ENCODE measurements around the gene POU2F1. TPM values are rescaled to one million over a fixed set of nuclear protein-coding genes. Genes with fewer than 3 reads are reported as not detected.

Gene POU2F1
- total and polyA plus RNA-seq, 3 donors from 2014 or later: 17.1 to 36.9 (median 36.0) TPM

DNA sequence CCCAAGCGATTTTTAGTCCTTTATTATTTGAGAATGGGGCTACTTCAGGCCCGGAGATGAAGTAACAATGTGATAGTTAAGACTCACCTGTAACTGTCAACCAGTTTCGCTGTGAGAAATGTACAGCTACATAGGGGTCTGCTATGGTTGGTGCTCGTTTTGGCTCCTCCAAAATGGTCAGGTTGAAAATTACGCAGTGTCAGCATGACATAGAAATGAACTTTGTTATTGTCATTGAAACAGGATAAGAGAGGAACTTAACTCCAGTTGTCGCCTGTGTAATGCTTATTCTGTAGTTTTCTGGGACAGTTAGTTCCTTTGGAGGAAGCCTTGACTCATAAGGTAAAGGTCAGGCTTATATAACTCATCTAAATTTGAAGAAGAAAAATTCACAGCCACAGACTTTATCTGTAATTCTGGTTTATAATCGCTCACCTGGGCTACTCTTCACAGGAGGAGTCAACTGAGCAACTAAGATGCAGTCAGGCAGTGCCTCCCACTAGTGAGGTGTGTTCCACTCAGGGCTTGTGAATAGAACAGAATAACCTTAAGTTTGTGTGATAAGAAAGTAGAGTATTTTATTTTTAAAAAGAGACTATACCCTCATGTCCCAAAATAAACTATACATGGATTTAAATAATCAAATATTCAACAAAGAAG, 166.7 kb downstream of the POU2F1 start:
- DNase-seq: no peak
- no peaks in the 10 kb centered on the region for H3K27me3 ChIP-seq
- no peak overlapping the region for H3K27ac ChIP-seq
- no peak overlapping the region for H3K4me3 ChIP-seq
- TF ChIP-seq CTCF (IDR thresholded peaks at IDR 0.05) (no peak), POLR2A (IDR thresholded peaks at IDR 0.05) (no peak)
- 85 to 92% methylated on average over 7 of the region's 7 CpGs for WGBS, 2 donors
- intact Hi-C loops (cut with DNase I; ENCODE audit: low total_unique reads): no loop called here
- H3K36me3 ChIP-seq (ENCODE audit: low read depth, missing control alignments): no peaks in the 10 kb centered on the region
- H3K9me3 ChIP-seq: no peaks in the 10 kb centered on the region
- no peaks in the 10 kb centered on the region for H3K4me1 ChIP-seq

DNA sequence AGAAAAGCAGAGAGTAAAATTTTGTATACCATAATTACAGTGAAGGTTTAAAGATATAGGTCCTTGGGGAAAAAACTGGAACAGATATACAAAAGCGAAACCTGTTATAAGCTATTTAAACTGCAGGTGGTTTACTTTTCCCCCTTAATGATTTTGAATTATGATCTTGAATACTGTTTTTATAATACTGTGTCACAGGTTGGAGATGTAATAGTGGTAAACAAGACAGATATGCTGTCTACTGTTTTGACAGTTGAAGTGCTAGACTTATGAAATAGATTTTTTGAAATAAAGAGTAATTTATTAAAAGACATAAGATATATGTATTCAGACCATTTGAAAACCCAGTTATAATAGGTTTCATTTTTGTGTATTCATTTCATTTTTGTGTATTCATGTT, 168.3 kb downstream of the POU2F1 start:
- 93 to 100% methylated on average over 1 of the region's 1 CpG for WGBS, 2 donors
- no peaks in the 10 kb centered on the region for H3K36me3 ChIP-seq (ENCODE audit: low read depth, missing control alignments)
- TF ChIP-seq POLR2A (IDR thresholded peaks at IDR 0.05): no peak
- no peak for TF ChIP-seq CTCF (IDR thresholded peaks at IDR 0.05)

GRCh38 chr1:167392200-167392696, 171.6 kb downstream of the POU2F1 start:
- intact Hi-C loops (cut with DNase I; ENCODE audit: low total_unique reads): no loop called here
- no peaks in the 10 kb centered on the region for H3K4me1 ChIP-seq
- H3K4me3 ChIP-seq: no peak overlapping the region
- TF ChIP-seq POLR2A (IDR thresholded peaks at IDR 0.05): no peak
- TF ChIP-seq CTCF (IDR thresholded peaks at IDR 0.05): no peak
- H3K36me3 ChIP-seq (ENCODE audit: low read depth, missing control alignments): no peaks in the 10 kb centered on the region
- 96 to 97% methylated on average over 7 of the region's 7 CpGs for WGBS, 2 donors
- no peaks in the 10 kb centered on the region for H3K9me3 ChIP-seq
- H3K27ac ChIP-seq: no peak overlapping the region
- H3K27me3 ChIP-seq: no peaks in the 10 kb centered on the region
- no peak for DNase-seq

More for the DNA sequence above, 168.3 kb downstream of the POU2F1 start:
- H3K27ac ChIP-seq: no peak overlapping the region
- H3K4me1 ChIP-seq: no peaks in the 10 kb centered on the region
- no peaks in the 10 kb centered on the region for H3K27me3 ChIP-seq
- no peak overlapping the region for H3K4me3 ChIP-seq
- H3K9me3 ChIP-seq: no peaks in the 10 kb centered on the region
- DNase-seq: no peak
- intact Hi-C loops (cut with DNase I; ENCODE audit: low total_unique reads): no loop called here

DNA sequence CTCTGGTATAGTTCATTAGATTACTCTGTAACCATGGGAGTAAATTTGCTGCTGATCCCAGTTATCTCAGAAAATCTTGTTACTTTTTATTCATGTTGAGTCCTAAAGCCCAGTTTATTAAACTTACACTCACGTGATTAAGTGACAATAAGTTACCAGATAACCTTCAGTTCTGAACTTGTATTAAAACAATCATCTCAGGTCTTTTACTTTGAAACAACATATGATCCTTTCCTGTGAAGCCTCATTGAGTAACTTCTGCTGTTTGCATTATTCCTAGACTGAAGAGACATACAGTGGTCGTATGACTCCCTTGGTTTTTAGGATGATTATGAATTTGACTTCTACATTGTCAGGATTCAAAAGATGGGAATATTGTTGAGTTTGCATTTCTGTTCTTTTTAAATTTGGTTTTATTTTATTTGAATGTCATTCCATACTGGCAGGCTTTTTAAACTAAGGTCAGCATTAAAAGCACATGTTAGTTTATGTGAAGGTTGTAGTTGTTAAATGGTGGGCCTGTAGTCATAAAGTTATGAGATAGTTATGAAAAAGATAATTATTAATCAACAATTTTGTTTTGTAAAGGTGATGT, 179.8 kb downstream of the POU2F1 start:
- DNase-seq: no peak
- Histone ChIP-seq H3K36me3 (ENCODE audit: low read depth, missing control alignments) (no peaks in the 10 kb centered on the region), H3K4me3 (no peak overlapping the region), H3K9me3 (no peaks in the 10 kb centered on the region), H3K4me1 (no peaks in the 10 kb centered on the region), H3K27ac (no peak overlapping the region), H3K27me3 (no peaks in the 10 kb centered on the region)
- TF ChIP-seq POLR2A (IDR thresholded peaks at IDR 0.05) (no peak), CTCF (IDR thresholded peaks at IDR 0.05) (no peak)
- WGBS, 2 donors: 54 to 62% methylated on average over 2 of the region's 2 CpGs
- intact Hi-C loops (cut with DNase I; ENCODE audit: low total_unique reads): no loop called here
